OCI-LY7 (cell line): ENCODE measurements around the gene SLC22A12. TPM values are rescaled to one million over a fixed set of nuclear protein-coding genes. Genes with fewer than 3 reads are reported as not detected.

Experiments used
- BruUV-seq: library from RNA; stranded (reverse); fragments of 400-500 nt; replicated peaks from 2 replicates; lab custom pipeline; 2021; lab: Mats Ljungman, UMichigan
- CTCF ChIA-PET: fragments of 300-600 bp; sonication (Branson Sonifier 250); formaldehyde crosslinking; loops from one replicate; lab custom pipeline; 2022; ENCODE audit warnings: antibody characterized with exemption; ENCODE audit not compliant: unreplicated experiment; lab: Charles Lee
- POLR2A ChIA-PET: fragments of 300-600 bp; sonication (Branson Sonifier 250); formaldehyde crosslinking; loops from one replicate; lab custom pipeline; 2022; ENCODE audit warnings: antibody characterized with exemption; lab: Charles Lee
- DNase-seq: peaks from one replicate; pipeline ENCODE4 v3.0.0-alpha.2; 2015; ENCODE audit warnings: low spot score
- H2AFZ ChIP-seq: fragments of 200-600 bp; sonication (generic), shearing (Covaris generic); 2 replicates; pipeline ENCODE4 v1.6.1; 2014; ENCODE audit warnings: mild to moderate bottlenecking, antibody characterized with exemption, low read length, moderate library complexity
- H3K27ac ChIP-seq: fragments of 200-600 bp; sonication (generic); 2 replicates; pipeline ENCODE4 v1.5.1; 2014; ENCODE audit warnings: mixed run types, low read depth, mild to moderate bottlenecking, moderate library complexity, low read length, inconsistent platforms; ENCODE audit not compliant: poor library complexity, severe bottlenecking
- H3K36me3 ChIP-seq: fragments of 200-600 bp; sonication (generic); 2 replicates; pipeline ENCODE4 v1.6.1; 2014; ENCODE audit warnings: mild to moderate bottlenecking, antibody characterized with exemption, low read length, moderate library complexity, mixed read lengths; ENCODE audit not compliant: insufficient read depth
- H3K4me1 ChIP-seq: fragments of 200-600 bp; sonication (generic); 2 replicates; pipeline ENCODE4 v1.5.1; 2014; ENCODE audit warnings: mild to moderate bottlenecking, low read length; ENCODE audit not compliant: insufficient read depth, poor library complexity, severe bottlenecking
- H3K4me2 ChIP-seq: fragments of 200-600 bp; sonication (generic); 2 replicates; pipeline ENCODE4 v1.6.1; 2014; ENCODE audit warnings: mild to moderate bottlenecking, low read length
- H3K4me3 ChIP-seq: fragments of 200-600 bp; sonication (generic); 2 replicates; pipeline ENCODE4 v1.5.1; 2014; ENCODE audit warnings: mild to moderate bottlenecking, low read depth, low read length; ENCODE audit not compliant: poor library complexity, severe bottlenecking
- H3K79me2 ChIP-seq: fragments of 200-600 bp; sonication (generic); 2 replicates; pipeline ENCODE4 v1.6.1; 2016; ENCODE audit warnings: low read depth, mild to moderate bottlenecking, low read length, moderate library complexity, mixed read lengths; ENCODE audit not compliant: insufficient read depth
- H3K9me2 ChIP-seq: fragments of 200-600 bp; sonication (generic); 2 replicates; pipeline ENCODE4 v1.6.1; 2016; ENCODE audit warnings: mild to moderate bottlenecking, low read length, mixed read lengths; ENCODE audit not compliant: insufficient read depth
- H3K9me3 ChIP-seq: fragments of 200-600 bp; sonication (generic); 2 replicates; pipeline ENCODE4 v1.6.1; 2014; ENCODE audit warnings: mild to moderate bottlenecking, mixed run types, low read length, mixed read lengths
- H4K20me1 ChIP-seq: fragments of 200-600 bp; sonication (generic); 2 replicates; pipeline ENCODE4 v1.6.1; 2014; ENCODE audit warnings: mild to moderate bottlenecking, antibody characterized with exemption, low read length, moderate library complexity, mixed read lengths; ENCODE audit not compliant: insufficient read depth
- EZH2phosphoT487 ChIP-seq: fragments of 200-600 bp; sonication (generic); IDR thresholded peaks from 2 replicates; pipeline ENCODE4 v1.6.1; 2018; ENCODE audit warnings: low read depth, borderline replicate concordance, mild to moderate bottlenecking, mixed run types, antibody characterized with exemption, low read length, moderate library complexity, mixed read lengths
- intact Hi-C: fragments of 100-400 bp; cut with micrococcal nuclease; formaldehyde crosslinking; loops from one replicate; pipeline ENCODE4 v1.10.0; 2022; ENCODE audit not compliant: unreplicated experiment
- total RNA-seq, 2 experiments: library from RNA; depleted of rRNA in 1 of 2; stranded (reverse); fragments of >200 nt in 1 of 2; shearing (Covaris generic) in 1 of 2; gene quantifications; 2 replicates each; pipeline ENCODE4 v1.2.3, GENCODE V29; 2014 to 2022
- TF ChIP-seq, protein P1 (sequence below): fragments of 200-600 bp; sonication (generic); conservative IDR thresholded peaks from 2 replicates; pipeline ENCODE4 v1.5.1; 2014; ENCODE audit warnings: mild to moderate bottlenecking, antibody characterized with exemption, low read length, moderate library complexity, mixed read lengths

SLC22A12 gene
- total RNA-seq, 2 experiments from 2014 or later: not detected

DNA sequence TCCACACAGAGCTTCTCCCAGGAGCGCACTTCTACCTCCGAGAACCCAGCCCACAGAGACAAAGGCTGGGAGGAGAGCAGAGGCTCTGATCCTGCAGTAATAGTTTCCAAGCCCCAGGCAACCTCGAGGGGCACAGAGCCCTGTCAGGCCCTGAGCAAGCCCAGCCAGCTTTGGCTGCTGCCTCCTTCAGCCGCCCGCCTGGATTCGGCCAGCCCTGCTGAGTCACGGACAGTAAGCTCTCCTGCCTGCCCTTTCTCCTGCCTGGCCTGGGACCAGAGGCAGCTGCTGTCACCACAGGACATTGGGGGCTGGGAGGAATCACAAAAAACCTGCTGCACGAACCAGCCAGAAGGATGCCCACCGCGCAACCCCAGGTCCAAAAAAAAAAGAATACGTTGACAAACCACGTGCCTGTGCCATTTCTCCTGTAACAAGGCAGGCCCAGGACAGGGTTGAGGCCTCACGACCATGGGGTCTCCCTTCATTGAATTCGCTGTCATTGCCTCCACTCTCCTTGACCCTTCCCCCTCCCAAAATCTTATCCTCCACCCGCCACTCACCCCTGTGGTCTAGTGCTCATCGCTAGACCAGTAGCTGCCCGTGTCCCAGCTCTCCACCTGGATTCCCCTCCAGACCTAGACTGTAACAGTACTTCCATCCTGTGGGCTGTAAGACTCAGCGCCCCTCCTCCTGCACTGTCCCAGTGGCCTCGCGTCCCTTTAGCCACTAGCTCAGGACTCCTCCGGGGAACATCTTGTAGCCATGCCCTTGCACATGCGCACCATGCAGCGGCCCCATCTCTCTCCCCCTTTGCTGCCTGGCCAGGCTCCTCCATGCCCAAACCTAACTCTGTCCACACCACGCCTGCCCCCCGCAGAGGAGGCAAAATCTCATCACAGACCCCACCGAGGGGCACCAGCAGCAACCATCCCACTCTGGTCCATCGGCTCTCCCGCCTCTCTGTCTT lies 7.4 kb upstream of the SLC22A12 start:
- ChIA-PET CTCF (no interaction called here), POLR2A (no interaction called here)
- no peaks in the 10 kb centered on the region for H3K9me3 ChIP-seq
- BruUV-seq: no TSS peak
- no peaks in the 10 kb centered on the region for H4K20me1 ChIP-seq
- H3K9me2 ChIP-seq: no peaks in the 10 kb centered on the region
- H3K4me2 ChIP-seq: no peak overlapping the region
- H2AFZ ChIP-seq: no peak overlapping the region
- H3K36me3 ChIP-seq: no peaks in the 10 kb centered on the region
- no peak overlapping the region for H3K4me3 ChIP-seq
- H3K4me1 ChIP-seq: no peaks in the 10 kb centered on the region
- TF ChIP-seq, protein P1, sequence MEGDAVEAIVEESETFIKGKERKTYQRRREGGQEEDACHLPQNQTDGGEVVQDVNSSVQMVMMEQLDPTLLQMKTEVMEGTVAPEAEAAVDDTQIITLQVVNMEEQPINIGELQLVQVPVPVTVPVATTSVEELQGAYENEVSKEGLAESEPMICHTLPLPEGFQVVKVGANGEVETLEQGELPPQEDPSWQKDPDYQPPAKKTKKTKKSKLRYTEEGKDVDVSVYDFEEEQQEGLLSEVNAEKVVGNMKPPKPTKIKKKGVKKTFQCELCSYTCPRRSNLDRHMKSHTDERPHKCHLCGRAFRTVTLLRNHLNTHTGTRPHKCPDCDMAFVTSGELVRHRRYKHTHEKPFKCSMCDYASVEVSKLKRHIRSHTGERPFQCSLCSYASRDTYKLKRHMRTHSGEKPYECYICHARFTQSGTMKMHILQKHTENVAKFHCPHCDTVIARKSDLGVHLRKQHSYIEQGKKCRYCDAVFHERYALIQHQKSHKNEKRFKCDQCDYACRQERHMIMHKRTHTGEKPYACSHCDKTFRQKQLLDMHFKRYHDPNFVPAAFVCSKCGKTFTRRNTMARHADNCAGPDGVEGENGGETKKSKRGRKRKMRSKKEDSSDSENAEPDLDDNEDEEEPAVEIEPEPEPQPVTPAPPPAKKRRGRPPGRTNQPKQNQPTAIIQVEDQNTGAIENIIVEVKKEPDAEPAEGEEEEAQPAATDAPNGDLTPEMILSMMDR: no peak
- TF ChIP-seq EZH2phosphoT487: no peak
- intact Hi-C loops: no loop called here
- DNase-seq: no peak
- H3K27ac ChIP-seq: no peak overlapping the region
- H3K79me2 ChIP-seq: no peaks in the 10 kb centered on the region

DNA sequence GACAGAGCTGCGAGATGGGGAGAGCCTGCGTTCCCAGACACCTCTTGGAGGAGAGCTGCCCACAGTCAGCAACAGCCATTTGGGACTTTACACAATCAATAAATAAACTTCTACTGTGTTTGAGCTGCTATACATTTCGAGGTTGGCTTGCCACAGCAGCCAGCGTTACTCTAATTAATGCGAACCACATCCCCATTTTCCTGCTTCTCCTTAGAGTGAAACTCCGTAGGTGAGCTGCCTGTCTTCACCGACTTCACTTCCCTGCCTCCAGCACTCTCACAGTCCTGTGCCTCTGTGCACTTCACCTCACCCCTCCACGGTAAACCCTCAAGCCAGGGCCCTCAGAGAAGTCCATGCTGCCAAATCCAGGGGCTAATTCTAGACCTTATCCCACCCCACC lies 5.9 kb upstream of the SLC22A12 start:
- Histone ChIP-seq H3K4me1 (no peaks in the 10 kb centered on the region), H3K36me3 (no peaks in the 10 kb centered on the region), H4K20me1 (no peaks in the 10 kb centered on the region), H3K79me2 (no peaks in the 10 kb centered on the region), H3K9me2 (no peaks in the 10 kb centered on the region), H3K4me2 (no peak overlapping the region), H3K9me3 (no peaks in the 10 kb centered on the region), H3K27ac (no peak overlapping the region), H3K4me3 (no peak overlapping the region), H2AFZ (no peak overlapping the region)
- CTCF ChIA-PET: no interaction called here
- no peak for DNase-seq
- BruUV-seq: no TSS peak
- intact Hi-C loops: no loop called here
- TF ChIP-seq, protein P1: no peak
- TF ChIP-seq EZH2phosphoT487: no peak
- POLR2A ChIA-PET: no interaction called here

DNA sequence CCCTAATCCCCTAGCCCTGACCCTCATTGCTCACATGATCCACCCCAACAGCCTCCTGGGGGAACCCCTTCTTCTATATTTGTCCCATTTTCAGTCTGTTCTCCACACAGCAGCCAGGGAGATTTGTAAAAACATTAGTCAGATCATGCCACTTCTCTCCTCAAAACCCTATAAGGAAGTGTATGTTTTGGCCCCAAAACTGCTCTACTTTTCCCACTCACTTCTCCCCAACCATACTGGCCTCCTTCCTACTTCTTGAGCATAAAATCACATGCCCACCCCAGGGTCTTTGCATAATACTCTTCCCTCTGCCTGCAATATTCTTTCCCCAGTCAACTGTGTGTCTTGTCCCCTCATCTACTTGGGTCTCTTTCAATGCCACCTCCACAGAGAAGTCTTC lies 4.7 kb upstream of the SLC22A12 start:
- no peak overlapping the region for H3K4me3 ChIP-seq
- H3K36me3 ChIP-seq: no peaks in the 10 kb centered on the region
- CTCF ChIA-PET: no interaction called here
- no peak overlapping the region for H3K4me2 ChIP-seq
- H3K9me2 ChIP-seq: no peaks in the 10 kb centered on the region
- no peaks in the 10 kb centered on the region for H3K4me1 ChIP-seq
- intact Hi-C loops: no loop called here
- no TSS peak for BruUV-seq
- TF ChIP-seq EZH2phosphoT487: no peak
- TF ChIP-seq, protein P1: no peak
- no peak for DNase-seq
- H4K20me1 ChIP-seq: no peaks in the 10 kb centered on the region
- no peaks in the 10 kb centered on the region for H3K79me2 ChIP-seq
- H2AFZ ChIP-seq: no peak overlapping the region
- POLR2A ChIA-PET: no interaction called here
- H3K9me3 ChIP-seq: no peaks in the 10 kb centered on the region
- H3K27ac ChIP-seq: no peak overlapping the region
